ENCODE data around the gene HSPB6. TPM values are rescaled to one million over a fixed set of nuclear protein-coding genes. Genes with fewer than 3 reads are reported as not detected.
A peak's percentile ranks its signal among the peaks of the same experiment; 100 is the strongest.

Gene HSPB6
- total RNA-seq, 1 experiment from 2014 or later: 0.37 TPM

GRCh38 chr19:35713506-35713850, 43.4 kb downstream of the HSPB6 start:
- Histone ChIP-seq H2BK12ac (ENCODE audit: insufficient read length, low read depth, low read length) (no peak overlapping the region), H3K79me2 (ENCODE audit: insufficient read depth, low read length) (peaks cover 1% of the 10 kb centered on the region; the same call in 1 of the 2 replicates), H2BK120ac (ENCODE audit: low read depth, low read length, poor library complexity, severe bottlenecking) (no peak overlapping the region), H3K4me1 (ENCODE audit: insufficient read depth, low read length) (peaks cover 10% of the 10 kb centered on the region; the same call in 1 of the 2 replicates), H4K8ac (replicated peaks; ENCODE audit: insufficient read length, low read depth, low read length) (no peak overlapping the region), H2BK5ac (ENCODE audit: insufficient read length, low read length) (no peak overlapping the region), H3K18ac (ENCODE audit: insufficient read length, low read depth, low read length) (no peak overlapping the region), H2BK20ac (ENCODE audit: low read depth, low read length, poor library complexity, severe bottlenecking) (no peak overlapping the region), H3K14ac (ENCODE audit: insufficient read depth, low read length) (no peak overlapping the region; the same call in 1 of the 2 replicates), H3K23me2 (ENCODE audit: insufficient read length, low read depth, low read length, poor library complexity, severe bottlenecking) (peaks cover 13% of the 10 kb centered on the region), H3K9me3 (ENCODE audit: control insufficient read depth, low read depth, low read length) (no peaks in the 10 kb centered on the region), H3K27ac (ENCODE audit: insufficient read length, low read depth, low read length) (no peak overlapping the region), H2AFZ (ENCODE audit: low read length) (no peak overlapping the region), H4K91ac (ENCODE audit: insufficient read length, low read depth, low read length) (no peak overlapping the region), H2BK15ac (ENCODE audit: low read depth, low read length) (no peak overlapping the region), H4K20me1 (ENCODE audit: control insufficient read depth, insufficient read depth, insufficient read length) (no peaks in the 10 kb centered on the region), H3K23ac (ENCODE audit: insufficient read length, low read depth, low read length) (no peak overlapping the region), H4K5ac (ENCODE audit: insufficient read length, low read depth, low read length) (no peak overlapping the region), H2AK5ac (ENCODE audit: insufficient read length, low read length) (no peak overlapping the region), H3K56ac (ENCODE audit: insufficient read length, low read depth, low read length) (no peak overlapping the region), H3T11ph (ENCODE audit: low read length) (no peak overlapping the region), H3K79me1 (ENCODE audit: insufficient read depth, low read depth, low read length, poor library complexity, severe bottlenecking) (no peaks in the 10 kb centered on the region), H3K4ac (ENCODE audit: low read depth, low read length) (no peak overlapping the region), H3K27me3 (ENCODE audit: insufficient read depth, low read length) (no peaks in the 10 kb centered on the region), H3K9ac (ENCODE audit: extremely low read depth, insufficient read length, low read length) (no peak overlapping the region), H3K4me2 (ENCODE audit: insufficient read depth, insufficient read length, low read length) (no peak overlapping the region)
- no peak overlapping the region; a peak in 1 of 5 replicates for H3K4me3 Mint-ChIP-seq
- no peak for TF ChIP-seq CTCF (conservative IDR thresholded peaks at IDR 0.05)
- no peak for DNase-seq
- WGBS (ENCODE audit: extremely low coverage, insufficient read length, low lambda C conversion rate): no CpG with 5 or more reads among the region's 2 CpGs
- H3K4me1 Mint-ChIP-seq: peaks cover 42 to 43% of the 10 kb centered on the region in 2 experiments
- H3K27ac Mint-ChIP-seq: peak overlapping the region in 1 of 3 experiments; percentile 66; a peak in 1 of 7 replicates
- H3K36me3 Mint-ChIP-seq (ENCODE audit: insufficient read depth in 1 of 3, low read depth in 3 of 3): peaks cover 0 to 8% (median 6%) of the 10 kb centered on the region in 3 experiments; a peak in 5 of 7 replicates
- no peaks in the 10 kb centered on the region; the same call in 1 of the 2 replicates for H3K27me3 Mint-ChIP-seq (ENCODE audit: low read depth)
- H3K9me3 Mint-ChIP-seq: no peaks in the 10 kb centered on the region; a peak in 1 of 5 replicates

All from H9 (cell line).